ENCODE results near the gene NEURL4. TPM values are rescaled to one million over a fixed set of nuclear protein-coding genes. Genes with fewer than 3 reads are reported as not detected.
A peak's percentile ranks its signal among the peaks of the same experiment; 100 is the strongest.

Gene NEURL4
- polyA plus RNA-seq, 1 donor: 28.7 TPM

- Histone ChIP-seq H3K27me3 (ENCODE audit: control insufficient read depth, insufficient read depth, low read length) (peaks cover 8% of the 10 kb centered on the region), H3K4me1 (ENCODE audit: control insufficient read depth, insufficient read depth, low read length) (peaks cover 13% of the 10 kb centered on the region), H3K36me3 (ENCODE audit: control insufficient read depth, insufficient read depth, low read length) (no peaks in the 10 kb centered on the region), H3K27ac (ENCODE audit: low read length) (no peak overlapping the region), H3K9me3 (ENCODE audit: control insufficient read depth, low read depth, low read length) (no peaks in the 10 kb centered on the region), H3K4me3 (ENCODE audit: low read length) (no peak overlapping the region)
- no peak for DNase-seq
- 100% methylated on average over 1 of the region's 2 CpGs for WGBS (ENCODE audit: insufficient coverage, low lambda C conversion rate)
Observed at GRCh38 chr17:7357381-7357780, 28.2 kb upstream of the NEURL4 start.

GRCh38 chr17:7356756-7357155, 27.6 kb upstream of the NEURL4 start:
- H3K4me1 ChIP-seq (ENCODE audit: control insufficient read depth, insufficient read depth, low read length): peaks cover 13% of the 10 kb centered on the region
- H3K9me3 ChIP-seq (ENCODE audit: control insufficient read depth, low read depth, low read length): peaks cover 4% of the 10 kb centered on the region
- H3K27ac ChIP-seq (ENCODE audit: low read length): no peak overlapping the region
- no peak overlapping the region for H3K4me3 ChIP-seq (ENCODE audit: low read length)
- H3K36me3 ChIP-seq (ENCODE audit: control insufficient read depth, insufficient read depth, low read length): no peaks in the 10 kb centered on the region
- peaks cover 5% of the 10 kb centered on the region for H3K27me3 ChIP-seq (ENCODE audit: control insufficient read depth, insufficient read depth, low read length)
- DNase-seq: no peak
- WGBS (ENCODE audit: insufficient coverage, low lambda C conversion rate): no CpG with 5 or more reads among the region's 8 CpGs

- H3K4me3 ChIP-seq (ENCODE audit: low read length): no peak overlapping the region
- H3K27ac ChIP-seq (ENCODE audit: low read length): no peak overlapping the region
- peaks cover 4% of the 10 kb centered on the region for H3K27me3 ChIP-seq (ENCODE audit: control insufficient read depth, insufficient read depth, low read length)
- no CpG with 5 or more reads among the region's 12 CpGs for WGBS (ENCODE audit: insufficient coverage, low lambda C conversion rate)
- peaks cover 13% of the 10 kb centered on the region for H3K4me1 ChIP-seq (ENCODE audit: control insufficient read depth, insufficient read depth, low read length)
- H3K9me3 ChIP-seq (ENCODE audit: control insufficient read depth, low read depth, low read length): peaks cover 4% of the 10 kb centered on the region
- no peaks in the 10 kb centered on the region for H3K36me3 ChIP-seq (ENCODE audit: control insufficient read depth, insufficient read depth, low read length)
- DNase-seq: peak; percentile 77
Observed at GRCh38 chr17:7356072-7356549, 27.0 kb upstream of the NEURL4 start.

GRCh38 chr17:7355573-7355972, 26.4 kb upstream of the NEURL4 start:
- DNase-seq: no peak
- peaks cover 13% of the 10 kb centered on the region for H3K4me1 ChIP-seq (ENCODE audit: control insufficient read depth, insufficient read depth, low read length)
- no peak overlapping the region for H3K27ac ChIP-seq (ENCODE audit: low read length)

GRCh38 chr17:7355053-7355452, 25.9 kb upstream of the NEURL4 start, which contains the start of gene TMEM95:
Gene TMEM95 (plus strand): TSS chr17:7355156. CDS start chr17:7355205, 49 bp downstream.
- Histone ChIP-seq H3K27ac (ENCODE audit: low read length) (no peak within 1 kb of the TSS), H3K9me3 (ENCODE audit: control insufficient read depth, low read depth, low read length) (peaks cover 4% of the 10 kb centered on the region), H3K36me3 (ENCODE audit: control insufficient read depth, insufficient read depth, low read length) (no peaks in the 10 kb centered on the region), H3K4me1 (ENCODE audit: control insufficient read depth, insufficient read depth, low read length) (peaks cover 13% of the 10 kb centered on the region), H3K4me3 (ENCODE audit: low read length) (no peak within 1 kb of the TSS), H3K27me3 (ENCODE audit: control insufficient read depth, insufficient read depth, low read length) (peaks cover 4% of the 10 kb centered on the region)
- no CpG with 5 or more reads among the region's 10 CpGs for WGBS (ENCODE audit: insufficient coverage, low lambda C conversion rate)
- no peak for DNase-seq

More at GRCh38 chr17:7355573-7355972, 26.4 kb upstream of the NEURL4 start:
- Histone ChIP-seq H3K9me3 (ENCODE audit: control insufficient read depth, low read depth, low read length) (peaks cover 4% of the 10 kb centered on the region), H3K27me3 (ENCODE audit: control insufficient read depth, insufficient read depth, low read length) (peaks cover 4% of the 10 kb centered on the region), H3K36me3 (ENCODE audit: control insufficient read depth, insufficient read depth, low read length) (no peaks in the 10 kb centered on the region), H3K4me3 (ENCODE audit: low read length) (no peak overlapping the region)
- no CpG with 5 or more reads among the region's 8 CpGs for WGBS (ENCODE audit: insufficient coverage, low lambda C conversion rate)

GRCh38 chr17:7354262-7354843, 25.2 kb upstream of the NEURL4 start:
- Histone ChIP-seq H3K9me3 (ENCODE audit: control insufficient read depth, low read depth, low read length) (peaks cover 4% of the 10 kb centered on the region), H3K36me3 (ENCODE audit: control insufficient read depth, insufficient read depth, low read length) (no peaks in the 10 kb centered on the region), H3K27me3 (ENCODE audit: control insufficient read depth, insufficient read depth, low read length) (peaks cover 4% of the 10 kb centered on the region), H3K27ac (ENCODE audit: low read length) (no peak overlapping the region), H3K4me1 (ENCODE audit: control insufficient read depth, insufficient read depth, low read length) (peaks cover 19% of the 10 kb centered on the region), H3K4me3 (ENCODE audit: low read length) (no peak overlapping the region)
- no CpG with 5 or more reads among the region's 9 CpGs for WGBS (ENCODE audit: insufficient coverage, low lambda C conversion rate)
- peak in 1 of 2 donors; percentile 29 for DNase-seq

- Histone ChIP-seq H3K36me3 (ENCODE audit: control insufficient read depth, insufficient read depth, low read length) (no peaks in the 10 kb centered on the region), H3K9me3 (ENCODE audit: control insufficient read depth, low read depth, low read length) (peaks cover 4% of the 10 kb centered on the region), H3K27ac (ENCODE audit: low read length) (no peak overlapping the region), H3K4me1 (ENCODE audit: control insufficient read depth, insufficient read depth, low read length) (peaks cover 29% of the 10 kb centered on the region), H3K4me3 (ENCODE audit: low read length) (peak overlapping the region; percentile 100), H3K27me3 (ENCODE audit: control insufficient read depth, insufficient read depth, low read length) (peaks cover 4% of the 10 kb centered on the region)
- WGBS (ENCODE audit: insufficient coverage, low lambda C conversion rate): no CpG with 5 or more reads among the region's 37 CpGs
- no peak for DNase-seq
Observed at GRCh38 chr17:7352910-7353635, 23.9 kb upstream of the NEURL4 start.

- no CpG with 5 or more reads among the region's 10 CpGs for WGBS (ENCODE audit: insufficient coverage, low lambda C conversion rate)
- no peaks in the 10 kb centered on the region for H3K36me3 ChIP-seq (ENCODE audit: control insufficient read depth, insufficient read depth, low read length)
- DNase-seq: no peak
- peaks cover 4% of the 10 kb centered on the region for H3K27me3 ChIP-seq (ENCODE audit: control insufficient read depth, insufficient read depth, low read length)
- H3K4me1 ChIP-seq (ENCODE audit: control insufficient read depth, insufficient read depth, low read length): peaks cover 31% of the 10 kb centered on the region
- H3K9me3 ChIP-seq (ENCODE audit: control insufficient read depth, low read depth, low read length): peaks cover 4% of the 10 kb centered on the region
- H3K27ac ChIP-seq (ENCODE audit: low read length): peak overlapping the region; percentile 100
- H3K4me3 ChIP-seq (ENCODE audit: low read length): peak overlapping the region; percentile 100
Observed at GRCh38 chr17:7352503-7352889, 23.4 kb upstream of the NEURL4 start.

- Histone ChIP-seq H3K4me3 (ENCODE audit: low read length) (peak within 1 kb of the TSS; percentile 100), H3K9me3 (ENCODE audit: control insufficient read depth, low read depth, low read length) (peaks cover 4% of the 10 kb centered on the region), H3K4me1 (ENCODE audit: control insufficient read depth, insufficient read depth, low read length) (peaks cover 31% of the 10 kb centered on the region), H3K27me3 (ENCODE audit: control insufficient read depth, insufficient read depth, low read length) (peaks cover 4% of the 10 kb centered on the region), H3K36me3 (ENCODE audit: control insufficient read depth, insufficient read depth, low read length) (no peaks in the 10 kb centered on the region), H3K27ac (ENCODE audit: low read length) (peak within 1 kb of the TSS; percentile 100)
- peak; percentile 82 to 95 for DNase-seq
- WGBS (ENCODE audit: insufficient coverage, low lambda C conversion rate): no CpG with 5 or more reads among the region's 91 CpGs
Observed at GRCh38 chr17:7351665-7352502, 22.7 kb upstream of the NEURL4 start, which contains the start of gene KCTD11. Gene KCTD11 (plus strand): TSS chr17:7352162.

Data from large intestine (tissue), 3 donors.